Measurements from ENCODE around the gene HDAC4. TPM values are rescaled to one million over a fixed set of nuclear protein-coding genes. Genes with fewer than 3 reads are reported as not detected.

HDAC4 gene
- total RNA-seq, 1 experiment from 2014 or later: 32.0 TPM

DNA sequence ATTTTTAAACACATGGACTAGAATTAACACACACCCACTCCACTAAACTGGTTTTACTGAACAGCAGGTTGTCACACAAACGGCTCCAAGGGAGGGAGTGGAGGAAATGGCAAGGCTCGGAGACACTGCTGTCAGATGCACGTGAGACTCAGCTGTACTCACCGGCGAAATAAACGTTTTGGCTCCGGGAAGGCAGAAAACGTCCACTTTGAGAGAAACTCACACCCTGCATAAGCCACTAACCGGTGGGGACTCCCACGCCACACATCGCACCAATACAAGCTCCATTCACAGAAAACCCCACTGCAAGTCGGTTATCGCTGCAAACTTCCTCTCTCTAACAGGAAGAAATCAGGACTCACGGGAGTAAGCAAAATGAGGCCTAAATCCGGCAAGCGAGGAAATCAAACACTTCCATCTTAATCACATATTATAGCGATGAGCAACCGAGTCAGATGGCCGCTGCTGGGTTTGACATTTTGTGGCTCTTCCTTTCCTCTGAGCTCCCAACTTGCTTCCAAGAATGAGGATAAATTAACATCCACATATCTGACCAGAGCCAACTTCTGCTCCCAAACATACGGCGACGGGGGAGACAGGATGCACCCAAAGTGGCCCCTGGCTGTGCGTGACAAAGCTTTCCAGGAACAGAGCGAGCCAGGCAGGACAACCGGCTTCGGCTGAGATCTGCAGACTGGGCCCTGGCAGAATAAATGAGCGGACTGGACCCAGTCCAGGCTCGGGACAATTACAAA, 63.5 kb downstream of the HDAC4 start:
- no peak overlapping the region for H3K56ac ChIP-seq (ENCODE audit: insufficient read length, low read depth, low read length)
- H3K27me3 ChIP-seq (ENCODE audit: insufficient read depth, low read length): no peaks in the 10 kb centered on the region
- H2AFZ ChIP-seq (ENCODE audit: low read length): no peak overlapping the region
- Mint-ChIP-seq H3K9me3 (peaks cover 0 to 6% of the 10 kb centered on the region in 2 experiments; a peak in 4 of 5 replicates), H3K36me3 (ENCODE audit: insufficient read depth in 1 of 3, low read depth in 3 of 3) (peaks cover 8 to 15% (median 9%) of the 10 kb centered on the region in 3 experiments), H3K4me1 (peaks cover 25 to 26% of the 10 kb centered on the region in 2 experiments), H3K27ac (peak overlapping the region; percentile 6 to 72 (median 65); a peak in 3 of 7 replicates), H3K27me3 (ENCODE audit: low read depth) (no peaks in the 10 kb centered on the region), H3K4me3 (0 out of 5 replicates have a peak overlapping the region, but pooled peaks of 1 of the 2 experiments have one; percentile 4)
- no peak overlapping the region for H3K4ac ChIP-seq (ENCODE audit: low read depth, low read length)
- no peaks in the 10 kb centered on the region for H3K9me3 ChIP-seq (ENCODE audit: control insufficient read depth, low read depth, low read length)
- no peak overlapping the region for H2AK5ac ChIP-seq (ENCODE audit: insufficient read length, low read length)
- no peak overlapping the region for H2BK12ac ChIP-seq (ENCODE audit: insufficient read length, low read depth, low read length)
- DNase-seq: no peak
- no peak overlapping the region for H3T11ph ChIP-seq (ENCODE audit: low read length)
- peaks cover 2% of the 10 kb centered on the region; the same call in 1 of the 2 replicates for H3K79me2 ChIP-seq (ENCODE audit: insufficient read depth, low read length)
- H3K4me2 ChIP-seq (ENCODE audit: insufficient read depth, insufficient read length, low read length): no peak overlapping the region
- H3K79me1 ChIP-seq (ENCODE audit: insufficient read depth, low read depth, low read length, poor library complexity, severe bottlenecking): no peaks in the 10 kb centered on the region
- no CpG with 5 or more reads among the region's 28 CpGs for WGBS (ENCODE audit: extremely low coverage, insufficient read length, low lambda C conversion rate)
- no peak overlapping the region for H2BK15ac ChIP-seq (ENCODE audit: low read depth, low read length)
- H3K23ac ChIP-seq (ENCODE audit: insufficient read length, low read depth, low read length): no peak overlapping the region
- H3K27ac ChIP-seq (ENCODE audit: insufficient read length, low read depth, low read length): no peak overlapping the region
- H4K5ac ChIP-seq (ENCODE audit: insufficient read length, low read depth, low read length): no peak overlapping the region
- TF ChIP-seq, protein P1, sequence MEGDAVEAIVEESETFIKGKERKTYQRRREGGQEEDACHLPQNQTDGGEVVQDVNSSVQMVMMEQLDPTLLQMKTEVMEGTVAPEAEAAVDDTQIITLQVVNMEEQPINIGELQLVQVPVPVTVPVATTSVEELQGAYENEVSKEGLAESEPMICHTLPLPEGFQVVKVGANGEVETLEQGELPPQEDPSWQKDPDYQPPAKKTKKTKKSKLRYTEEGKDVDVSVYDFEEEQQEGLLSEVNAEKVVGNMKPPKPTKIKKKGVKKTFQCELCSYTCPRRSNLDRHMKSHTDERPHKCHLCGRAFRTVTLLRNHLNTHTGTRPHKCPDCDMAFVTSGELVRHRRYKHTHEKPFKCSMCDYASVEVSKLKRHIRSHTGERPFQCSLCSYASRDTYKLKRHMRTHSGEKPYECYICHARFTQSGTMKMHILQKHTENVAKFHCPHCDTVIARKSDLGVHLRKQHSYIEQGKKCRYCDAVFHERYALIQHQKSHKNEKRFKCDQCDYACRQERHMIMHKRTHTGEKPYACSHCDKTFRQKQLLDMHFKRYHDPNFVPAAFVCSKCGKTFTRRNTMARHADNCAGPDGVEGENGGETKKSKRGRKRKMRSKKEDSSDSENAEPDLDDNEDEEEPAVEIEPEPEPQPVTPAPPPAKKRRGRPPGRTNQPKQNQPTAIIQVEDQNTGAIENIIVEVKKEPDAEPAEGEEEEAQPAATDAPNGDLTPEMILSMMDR (conservative IDR thresholded peaks at IDR 0.05): no peak
- H4K20me1 ChIP-seq (ENCODE audit: control insufficient read depth, insufficient read depth, insufficient read length): no peaks in the 10 kb centered on the region
- H2BK20ac ChIP-seq (ENCODE audit: low read depth, low read length, poor library complexity, severe bottlenecking): no peak overlapping the region
- H3K18ac ChIP-seq (ENCODE audit: insufficient read length, low read depth, low read length): no peak overlapping the region
- H4K91ac ChIP-seq (ENCODE audit: insufficient read length, low read depth, low read length): no peak overlapping the region
- H3K14ac ChIP-seq (ENCODE audit: insufficient read depth, low read length): no peak overlapping the region
- H3K23me2 ChIP-seq (ENCODE audit: insufficient read length, low read depth, low read length, poor library complexity, severe bottlenecking): no peaks in the 10 kb centered on the region
- no peak overlapping the region for H4K8ac ChIP-seq (replicated peaks; ENCODE audit: insufficient read length, low read depth, low read length)
- H2BK5ac ChIP-seq (ENCODE audit: insufficient read length, low read length): no peak overlapping the region
- H3K4me1 ChIP-seq (ENCODE audit: insufficient read depth, low read length): no peaks in the 10 kb centered on the region; the same call in 1 of the 2 replicates
- no peak overlapping the region for H3K9ac ChIP-seq (ENCODE audit: extremely low read depth, insufficient read length, low read length)
- no peak overlapping the region for H2BK120ac ChIP-seq (ENCODE audit: low read depth, low read length, poor library complexity, severe bottlenecking)
